22Rv1 (cell line): ENCODE results near the gene CDKN2B.

Experiments used
- ZFX ChIP-seq: fragments of 450-650 bp; IDR thresholded peaks from 2 replicates; pipeline ENCODE4 v1.6.1; 2017; ENCODE audit warnings: antibody characterized with exemption, borderline replicate concordance
- TF ChIP-seq, protein P1 (sequence below): fragments of 450-650 bp; IDR thresholded peaks from 2 replicates; pipeline ENCODE4 v1.5.1; 2017; ENCODE audit warnings: mild to moderate bottlenecking

DNA sequence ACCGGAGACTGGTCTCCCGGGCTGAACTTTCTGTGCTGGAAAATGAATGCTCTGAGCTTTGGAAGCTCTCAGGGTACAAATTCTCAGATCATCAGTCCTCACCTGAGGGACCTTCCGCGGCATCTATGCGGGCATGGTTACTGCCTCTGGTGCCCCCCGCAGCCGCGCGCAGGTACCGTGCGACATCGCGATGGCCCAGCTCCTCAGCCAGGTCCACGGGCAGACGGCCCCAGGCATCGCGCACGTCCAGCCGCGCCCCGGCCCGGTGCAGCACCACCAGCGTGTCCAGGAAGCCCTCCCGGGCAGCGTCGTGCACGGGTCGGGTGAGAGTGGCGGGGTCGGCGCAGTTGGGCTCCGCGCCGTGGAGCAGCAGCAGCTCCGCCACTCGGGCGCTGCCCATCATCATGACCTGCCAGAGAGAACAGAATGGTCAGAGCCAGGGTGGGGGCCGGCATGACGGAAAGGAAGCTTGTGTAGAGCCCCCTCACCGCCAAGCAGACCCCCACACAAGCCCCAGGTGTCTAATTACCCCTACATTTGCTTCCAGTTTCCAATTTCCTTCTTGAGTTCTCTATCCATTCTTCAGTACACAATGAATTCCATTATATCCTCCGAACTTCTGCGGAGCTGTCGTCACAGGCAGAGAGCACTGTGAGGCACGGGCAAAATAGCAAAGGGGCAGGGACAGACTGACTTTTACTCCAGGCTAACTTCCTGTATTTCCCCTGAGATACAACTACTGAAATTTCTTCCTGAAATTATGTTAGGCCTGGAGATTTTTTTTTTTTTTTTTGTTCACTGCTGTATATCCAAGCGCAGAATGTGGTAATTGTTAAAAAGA is 38.1 kb downstream of the CDKN2B start:
- TF ChIP-seq, protein P1, sequence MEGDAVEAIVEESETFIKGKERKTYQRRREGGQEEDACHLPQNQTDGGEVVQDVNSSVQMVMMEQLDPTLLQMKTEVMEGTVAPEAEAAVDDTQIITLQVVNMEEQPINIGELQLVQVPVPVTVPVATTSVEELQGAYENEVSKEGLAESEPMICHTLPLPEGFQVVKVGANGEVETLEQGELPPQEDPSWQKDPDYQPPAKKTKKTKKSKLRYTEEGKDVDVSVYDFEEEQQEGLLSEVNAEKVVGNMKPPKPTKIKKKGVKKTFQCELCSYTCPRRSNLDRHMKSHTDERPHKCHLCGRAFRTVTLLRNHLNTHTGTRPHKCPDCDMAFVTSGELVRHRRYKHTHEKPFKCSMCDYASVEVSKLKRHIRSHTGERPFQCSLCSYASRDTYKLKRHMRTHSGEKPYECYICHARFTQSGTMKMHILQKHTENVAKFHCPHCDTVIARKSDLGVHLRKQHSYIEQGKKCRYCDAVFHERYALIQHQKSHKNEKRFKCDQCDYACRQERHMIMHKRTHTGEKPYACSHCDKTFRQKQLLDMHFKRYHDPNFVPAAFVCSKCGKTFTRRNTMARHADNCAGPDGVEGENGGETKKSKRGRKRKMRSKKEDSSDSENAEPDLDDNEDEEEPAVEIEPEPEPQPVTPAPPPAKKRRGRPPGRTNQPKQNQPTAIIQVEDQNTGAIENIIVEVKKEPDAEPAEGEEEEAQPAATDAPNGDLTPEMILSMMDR = no peak
- no peak for TF ChIP-seq ZFX
